ENCODE measurements around the gene NTM. TPM values are rescaled to one million over a fixed set of nuclear protein-coding genes. Genes with fewer than 3 reads are reported as not detected.
A peak's percentile ranks its signal among the peaks of the same experiment; 100 is the strongest.

Gene NTM
- total and polyA plus RNA-seq, 2 experiments from 2014 or later, result 2.2 to 4.9 TPM

DNA sequence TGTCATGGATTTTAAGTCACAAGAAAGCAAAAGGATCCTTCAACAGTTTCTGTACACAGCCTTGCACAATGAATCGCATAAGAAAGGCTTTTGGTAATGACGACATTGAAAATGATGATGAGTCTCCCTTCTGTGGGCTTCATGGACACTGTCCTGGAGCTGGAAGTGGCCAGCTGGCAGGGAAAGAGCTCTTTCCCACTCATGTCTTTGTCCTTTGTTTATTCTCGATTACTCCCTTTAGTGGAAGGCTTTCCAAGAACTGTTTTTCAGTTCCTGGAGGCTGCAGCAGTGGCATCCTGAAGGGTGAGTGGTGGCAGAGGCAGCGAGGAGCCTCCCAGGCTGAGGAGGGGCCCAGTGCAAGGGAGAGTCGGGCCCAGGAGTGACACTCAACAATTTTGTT lies 505.2 kb downstream of the NTM start:
- no peak overlapping the region for H3K4me2 ChIP-seq
- no peak for DNase-seq (ENCODE audit: low spot score)
- H2AFZ ChIP-seq, result no peak overlapping the region
- no peak overlapping the region for H3K27ac ChIP-seq
- no peaks in the 10 kb centered on the region for H3K36me3 ChIP-seq (replicated peaks; ENCODE audit: insufficient read depth, low read depth)
- H3K79me2 ChIP-seq, result no peaks in the 10 kb centered on the region
- H3K4me1 ChIP-seq (ENCODE audit: insufficient read depth), result no peaks in the 10 kb centered on the region
- TF ChIP-seq, protein P1, sequence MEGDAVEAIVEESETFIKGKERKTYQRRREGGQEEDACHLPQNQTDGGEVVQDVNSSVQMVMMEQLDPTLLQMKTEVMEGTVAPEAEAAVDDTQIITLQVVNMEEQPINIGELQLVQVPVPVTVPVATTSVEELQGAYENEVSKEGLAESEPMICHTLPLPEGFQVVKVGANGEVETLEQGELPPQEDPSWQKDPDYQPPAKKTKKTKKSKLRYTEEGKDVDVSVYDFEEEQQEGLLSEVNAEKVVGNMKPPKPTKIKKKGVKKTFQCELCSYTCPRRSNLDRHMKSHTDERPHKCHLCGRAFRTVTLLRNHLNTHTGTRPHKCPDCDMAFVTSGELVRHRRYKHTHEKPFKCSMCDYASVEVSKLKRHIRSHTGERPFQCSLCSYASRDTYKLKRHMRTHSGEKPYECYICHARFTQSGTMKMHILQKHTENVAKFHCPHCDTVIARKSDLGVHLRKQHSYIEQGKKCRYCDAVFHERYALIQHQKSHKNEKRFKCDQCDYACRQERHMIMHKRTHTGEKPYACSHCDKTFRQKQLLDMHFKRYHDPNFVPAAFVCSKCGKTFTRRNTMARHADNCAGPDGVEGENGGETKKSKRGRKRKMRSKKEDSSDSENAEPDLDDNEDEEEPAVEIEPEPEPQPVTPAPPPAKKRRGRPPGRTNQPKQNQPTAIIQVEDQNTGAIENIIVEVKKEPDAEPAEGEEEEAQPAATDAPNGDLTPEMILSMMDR (IDR thresholded peaks at IDR 0.05; ENCODE audit: poor library complexity), result no peak
- TF ChIP-seq EZH2 (IDR thresholded peaks at IDR 0.05; ENCODE audit: borderline replicate concordance) (no peak), EZH2phosphoT487 (IDR thresholded peaks at IDR 0.05; ENCODE audit: low read depth, severe bottlenecking, unreplicated experiment) (no peak)
- no peaks in the 10 kb centered on the region for H3K9me3 ChIP-seq (ENCODE audit: low read depth)
- no peaks in the 10 kb centered on the region for H4K20me1 ChIP-seq (ENCODE audit: insufficient read depth, poor library complexity, severe bottlenecking)
- H3K27me3 ChIP-seq, result peaks cover 23% of the 10 kb centered on the region
- H3K9me2 ChIP-seq (replicated peaks; ENCODE audit: insufficient read depth), result no peaks in the 10 kb centered on the region
- no peak overlapping the region for H3K4me3 ChIP-seq
- 82% methylated on average over 5 of the region's 5 CpGs for WGBS (ENCODE audit: low lambda C conversion rate, missing lambda C conversion rate)

DNA sequence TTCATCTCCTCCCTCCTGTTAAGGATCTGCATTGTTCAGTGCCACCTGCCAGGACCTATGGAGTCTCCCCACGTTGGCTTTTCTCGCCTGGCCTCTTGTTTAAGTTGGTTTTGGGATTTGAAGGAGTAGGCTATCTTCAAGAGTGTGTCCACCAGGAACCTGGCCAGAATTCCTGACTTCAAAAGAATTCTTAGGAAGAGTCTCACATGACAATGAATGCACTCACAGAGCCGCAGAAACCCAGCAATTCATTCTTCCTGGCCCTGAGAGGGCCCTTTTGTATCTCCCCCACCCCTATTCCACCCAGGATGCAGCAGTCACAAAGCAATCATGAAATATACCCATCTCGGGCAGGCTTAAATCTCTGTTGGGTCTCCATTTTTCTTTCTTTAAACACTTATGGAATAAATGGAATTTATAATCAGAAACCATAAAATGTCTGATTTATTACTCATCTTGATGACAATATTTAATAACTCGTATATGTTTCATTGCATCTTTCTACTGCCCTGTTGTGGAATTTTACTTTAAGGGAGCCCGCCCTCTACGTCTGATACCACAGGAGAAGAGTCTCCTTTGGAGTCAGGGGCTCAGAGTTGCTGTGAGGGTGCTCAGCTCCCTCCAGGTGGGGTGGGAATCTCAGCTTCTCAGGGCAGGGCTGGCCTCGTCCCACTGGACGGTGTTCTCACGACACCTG lies 507.0 kb downstream of the NTM start:
- H2AFZ ChIP-seq, result no peak overlapping the region
- H3K27ac ChIP-seq, result no peak overlapping the region
- WGBS (ENCODE audit: low lambda C conversion rate, missing lambda C conversion rate), result 88% methylated on average over 10 of the region's 10 CpGs
- H4K20me1 ChIP-seq (ENCODE audit: insufficient read depth, poor library complexity, severe bottlenecking), result no peaks in the 10 kb centered on the region
- no peaks in the 10 kb centered on the region for H3K36me3 ChIP-seq (replicated peaks; ENCODE audit: insufficient read depth, low read depth)
- no peaks in the 10 kb centered on the region for H3K79me2 ChIP-seq
- no peaks in the 10 kb centered on the region for H3K9me3 ChIP-seq (ENCODE audit: low read depth)
- TF ChIP-seq EZH2phosphoT487 (IDR thresholded peaks at IDR 0.05; ENCODE audit: low read depth, severe bottlenecking, unreplicated experiment), result no peak
- TF ChIP-seq EZH2 (IDR thresholded peaks at IDR 0.05; ENCODE audit: borderline replicate concordance), result no peak
- TF ChIP-seq, protein P1 (IDR thresholded peaks at IDR 0.05; ENCODE audit: poor library complexity), result no peak
- no peak overlapping the region for H3K4me3 ChIP-seq
- DNase-seq (ENCODE audit: low spot score), result no peak
- no peak overlapping the region for H3K4me2 ChIP-seq
- no peaks in the 10 kb centered on the region for H3K4me1 ChIP-seq (ENCODE audit: insufficient read depth)
- no peaks in the 10 kb centered on the region for H3K9me2 ChIP-seq (replicated peaks; ENCODE audit: insufficient read depth)
- peaks cover 17% of the 10 kb centered on the region for H3K27me3 ChIP-seq

DNA sequence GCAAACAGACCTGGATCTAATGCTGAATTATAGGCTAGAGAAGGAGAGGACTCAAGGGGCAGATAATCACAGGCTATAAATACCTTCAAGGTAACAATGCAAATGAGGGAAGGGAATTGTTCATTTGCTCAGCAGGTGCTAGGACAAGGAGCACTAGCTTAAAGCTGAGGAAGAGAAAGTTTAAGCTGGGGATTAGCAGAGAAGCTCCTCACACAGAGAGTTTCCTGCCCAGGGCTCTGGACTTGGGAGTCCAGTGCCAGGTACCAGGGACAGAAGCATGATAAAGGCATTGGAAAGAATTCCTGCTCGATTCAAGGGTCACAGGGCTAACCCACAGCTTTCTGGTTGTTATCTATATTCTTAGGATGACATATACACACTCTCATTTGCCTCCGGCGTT lies 509.9 kb downstream of the NTM start:
- Histone ChIP-seq H3K9me2 (replicated peaks; ENCODE audit: insufficient read depth) (no peaks in the 10 kb centered on the region), H4K20me1 (ENCODE audit: insufficient read depth, poor library complexity, severe bottlenecking) (no peaks in the 10 kb centered on the region), H3K4me2 (no peak overlapping the region), H3K36me3 (replicated peaks; ENCODE audit: insufficient read depth, low read depth) (no peaks in the 10 kb centered on the region), H3K9me3 (ENCODE audit: low read depth) (no peaks in the 10 kb centered on the region), H3K4me3 (no peak overlapping the region), H3K4me1 (ENCODE audit: insufficient read depth) (no peaks in the 10 kb centered on the region), H3K79me2 (no peaks in the 10 kb centered on the region), H3K27ac (no peak overlapping the region), H2AFZ (no peak overlapping the region), H3K27me3 (peaks cover 22% of the 10 kb centered on the region)
- peak; percentile 21 for DNase-seq (ENCODE audit: low spot score)
- 42% methylated on average over 3 of the region's 3 CpGs for WGBS (ENCODE audit: low lambda C conversion rate, missing lambda C conversion rate)
- TF ChIP-seq EZH2 (IDR thresholded peaks at IDR 0.05; ENCODE audit: borderline replicate concordance), result no peak
- TF ChIP-seq EZH2phosphoT487 (IDR thresholded peaks at IDR 0.05; ENCODE audit: low read depth, severe bottlenecking, unreplicated experiment), result peak; percentile 86

DNA sequence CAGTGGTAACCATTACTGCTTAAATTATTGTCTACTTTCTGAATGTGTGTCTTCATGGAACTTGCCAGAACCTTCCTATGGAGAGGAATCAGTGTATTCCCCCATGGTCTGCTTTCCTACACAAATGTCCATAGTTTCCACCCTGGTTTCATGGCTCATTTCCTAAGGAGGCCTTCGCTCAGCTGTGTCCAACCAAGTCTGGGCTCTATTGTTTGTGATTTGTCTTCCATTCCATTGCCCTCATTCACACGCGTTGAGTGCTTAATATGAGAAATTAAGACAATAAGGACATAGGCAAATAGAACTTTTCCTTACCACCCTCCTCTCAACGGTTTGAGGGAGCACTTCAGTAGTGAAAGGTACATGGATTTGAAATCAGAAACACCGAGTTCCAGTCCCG lies 510.6 kb downstream of the NTM start:
- Histone ChIP-seq H3K36me3 (replicated peaks; ENCODE audit: insufficient read depth, low read depth) (no peaks in the 10 kb centered on the region), H2AFZ (no peak overlapping the region), H3K4me3 (no peak overlapping the region), H3K4me1 (ENCODE audit: insufficient read depth) (no peaks in the 10 kb centered on the region), H3K9me3 (ENCODE audit: low read depth) (no peaks in the 10 kb centered on the region), H3K27ac (no peak overlapping the region), H4K20me1 (ENCODE audit: insufficient read depth, poor library complexity, severe bottlenecking) (no peaks in the 10 kb centered on the region), H3K4me2 (no peak overlapping the region), H3K9me2 (replicated peaks; ENCODE audit: insufficient read depth) (no peaks in the 10 kb centered on the region), H3K27me3 (peaks cover 22% of the 10 kb centered on the region), H3K79me2 (no peaks in the 10 kb centered on the region)
- TF ChIP-seq EZH2 (IDR thresholded peaks at IDR 0.05; ENCODE audit: borderline replicate concordance) (no peak), EZH2phosphoT487 (IDR thresholded peaks at IDR 0.05; ENCODE audit: low read depth, severe bottlenecking, unreplicated experiment) (no peak)
- TF ChIP-seq, protein P1 (IDR thresholded peaks at IDR 0.05; ENCODE audit: poor library complexity), result no peak
- 95% methylated on average over 6 of the region's 6 CpGs for WGBS (ENCODE audit: low lambda C conversion rate, missing lambda C conversion rate)
- DNase-seq (ENCODE audit: low spot score), result no peak

All from hepatocyte (in vitro differentiated cells).